Endometrial microvascular endothelial cells (primary cell): Measurements from ENCODE around the gene SGTA. TPM values are rescaled to one million over a fixed set of nuclear protein-coding genes. Genes with fewer than 3 reads are reported as not detected.
"Not testable (repeated sequence)": the region's sequence is repeated elsewhere in the genome, so short reads cannot be mapped to it uniquely, and the experiment has no call there.

Source experiments
- in situ Hi-C: cut with HindIII; loops from 2 replicates; pipeline ENCODE4 v1.10.0; 2017; ENCODE audit warnings: low sequenced_read_pairs, low pct_unique_long_range_greater_than_20kb; ENCODE audit errors: inconsistent ontology term
- total RNA-seq: library from RNA; depleted of rRNA; stranded (reverse); fragments of >200 nt; gene quantifications from one replicate; pipeline ENCODE4 v1.2.3, GENCODE V29; 2015; ENCODE audit errors: inconsistent ontology term

SGTA gene
- total RNA-seq, 1 donor from 2014 or later: 101 TPM

GRCh38 chr19:2719920-2720776, 62.9 kb downstream of the SGTA start:
- in situ Hi-C loops: no loop called here

- in situ Hi-C loops: no loop called here
Observed at GRCh38 chr19:2719232-2719735, 63.8 kb downstream of the SGTA start.

- in situ Hi-C loops: no loop called here
Observed at GRCh38 chr19:2717638-2718541, 65.2 kb downstream of the SGTA start.

DNA sequence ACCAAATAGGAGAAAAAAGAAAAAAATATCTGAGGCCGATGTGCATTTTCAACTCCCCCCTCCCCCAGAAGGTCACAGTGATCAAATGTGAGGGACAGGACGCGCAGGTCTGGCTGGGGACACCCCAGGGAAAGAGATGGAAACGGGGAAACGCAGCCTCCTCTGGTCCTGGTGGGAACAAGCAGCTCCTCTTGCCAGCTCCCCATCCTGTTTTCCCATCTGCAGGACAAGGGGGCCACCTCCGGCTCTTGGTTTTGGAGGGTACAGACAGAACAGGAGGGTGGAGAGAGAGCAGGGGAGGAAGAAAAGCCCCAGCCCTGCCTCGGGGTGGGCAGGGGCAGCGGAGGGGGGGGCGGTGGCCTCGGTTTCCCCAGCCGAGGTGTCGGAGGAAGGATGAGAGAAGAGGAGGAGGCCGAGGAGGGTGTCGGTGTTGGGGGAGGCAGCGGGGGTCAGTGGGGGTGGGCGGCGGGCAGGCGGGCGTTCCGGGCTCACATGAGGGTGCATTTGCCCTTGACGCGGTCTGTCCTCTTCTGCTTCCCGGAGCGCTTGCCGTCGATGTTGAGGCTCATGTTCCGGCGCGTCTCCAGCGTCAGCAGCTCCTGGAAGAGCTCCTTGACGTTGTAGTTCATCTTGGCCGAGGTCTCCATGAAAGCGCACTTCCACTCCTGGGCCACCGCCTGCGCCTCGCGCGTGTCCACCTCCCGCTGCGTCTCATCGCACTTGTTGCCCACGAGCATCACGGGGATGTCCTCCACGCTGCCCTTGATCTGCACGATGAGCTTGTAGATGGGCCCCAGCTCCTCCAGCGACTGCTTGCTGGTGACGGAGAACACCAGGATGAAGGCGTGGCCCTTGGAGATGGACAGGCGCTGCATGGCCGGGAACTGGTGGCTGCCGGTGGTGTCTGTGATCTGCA, 66.1 kb downstream of the SGTA start:
- in situ Hi-C loops: no loop called here

GRCh38 chr19:2716275-2716650, 66.8 kb downstream of the SGTA start:
- in situ Hi-C loops: no loop called here

DNA sequence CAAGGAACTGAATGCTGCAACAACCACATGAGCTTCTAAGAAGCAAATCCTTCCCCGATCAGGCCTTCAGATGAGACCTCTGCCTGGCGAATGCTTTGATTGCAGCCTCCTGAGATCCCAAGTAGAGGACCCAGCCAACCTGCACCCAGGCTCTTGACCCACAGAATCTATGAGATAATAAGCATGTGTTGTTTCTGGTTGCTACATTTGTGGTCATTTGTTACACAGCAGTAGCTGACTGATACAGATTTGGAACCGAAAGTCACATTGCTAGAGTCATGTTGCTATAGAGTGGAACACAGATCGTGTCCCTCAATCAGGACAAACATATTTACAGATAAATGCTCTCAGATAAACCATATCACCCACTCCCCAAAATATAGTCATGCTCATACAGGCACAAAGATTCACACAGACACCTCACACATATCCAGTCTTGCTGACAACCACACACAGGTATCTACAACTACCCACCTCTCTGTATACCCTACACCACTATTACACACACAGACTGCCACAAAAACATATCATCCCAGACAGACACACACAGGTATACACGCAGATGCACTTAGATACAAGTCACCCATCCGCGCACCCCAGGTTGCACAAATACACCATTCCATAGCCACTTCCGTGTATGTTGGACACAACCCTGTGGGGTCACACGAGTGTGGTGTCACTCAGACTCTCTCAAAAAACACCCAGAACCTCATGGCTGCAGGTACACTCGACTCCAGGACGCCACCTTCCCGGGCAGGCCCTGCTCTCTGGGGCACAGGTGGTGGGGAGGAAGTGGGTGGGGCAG, 67.4 kb downstream of the SGTA start:
- in situ Hi-C loops: no loop called here

GRCh38 chr19:2714531-2715269, 68.4 kb downstream of the SGTA start:
- in situ Hi-C loops: no loop called here

DNA sequence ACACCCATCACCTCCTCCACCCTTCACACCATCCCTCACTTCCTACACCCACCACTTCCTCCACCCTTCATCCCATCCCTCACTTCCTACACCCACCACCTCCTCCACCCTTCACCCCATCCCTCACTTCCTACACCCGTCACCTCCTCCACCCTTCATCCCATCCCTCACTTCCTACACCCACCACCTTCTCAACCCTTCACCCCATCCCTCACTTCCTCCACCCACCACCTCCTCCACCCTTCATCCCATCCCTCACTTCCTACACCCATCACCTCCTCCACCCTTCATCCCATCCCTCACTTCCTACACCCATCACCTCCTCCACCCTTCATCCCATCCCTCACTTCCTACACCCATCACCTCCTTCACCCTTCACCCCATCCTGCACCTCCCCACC, 69.0 kb downstream of the SGTA start:
- in situ Hi-C loops: not testable (repeated sequence)

DNA sequence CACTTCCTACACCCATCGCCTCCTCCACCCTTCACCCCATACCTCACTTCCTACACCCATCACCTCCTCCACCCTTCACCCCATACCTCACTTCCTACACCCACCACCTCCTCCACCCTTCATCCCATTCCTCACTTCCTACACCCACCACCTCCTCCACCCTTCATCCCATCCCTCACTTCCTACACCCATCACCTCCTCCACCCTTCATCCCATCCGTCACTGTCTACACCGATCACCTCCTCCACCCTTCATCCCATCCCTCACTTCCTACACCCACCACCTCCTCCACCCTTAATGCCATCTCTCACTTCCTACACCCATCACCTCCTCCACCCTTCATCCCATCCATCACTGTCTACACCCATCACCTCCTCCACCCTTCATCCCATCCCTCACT, 69.9 kb downstream of the SGTA start:
- in situ Hi-C loops: not testable (repeated sequence)

DNA sequence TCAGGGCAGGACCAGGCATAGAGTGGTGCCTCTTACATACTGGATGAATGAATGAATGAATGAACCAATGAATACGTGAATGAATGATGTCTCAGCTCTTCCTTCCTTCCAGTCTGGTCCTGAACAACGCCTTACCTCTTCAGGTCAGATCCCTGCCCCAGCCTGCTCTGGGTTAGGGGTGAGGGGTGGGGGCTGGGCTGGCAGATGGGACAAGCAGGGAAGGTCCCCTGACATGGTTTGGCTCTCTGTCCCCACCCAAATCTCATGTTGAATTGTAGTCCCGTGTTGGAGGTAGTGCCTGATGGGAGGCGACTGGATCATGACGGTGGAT, 71.2 kb downstream of the SGTA start:
- in situ Hi-C loops: no loop called here

- in situ Hi-C loops: no loop called here
Observed at GRCh38 chr19:2711172-2711874, 71.8 kb downstream of the SGTA start.

DNA sequence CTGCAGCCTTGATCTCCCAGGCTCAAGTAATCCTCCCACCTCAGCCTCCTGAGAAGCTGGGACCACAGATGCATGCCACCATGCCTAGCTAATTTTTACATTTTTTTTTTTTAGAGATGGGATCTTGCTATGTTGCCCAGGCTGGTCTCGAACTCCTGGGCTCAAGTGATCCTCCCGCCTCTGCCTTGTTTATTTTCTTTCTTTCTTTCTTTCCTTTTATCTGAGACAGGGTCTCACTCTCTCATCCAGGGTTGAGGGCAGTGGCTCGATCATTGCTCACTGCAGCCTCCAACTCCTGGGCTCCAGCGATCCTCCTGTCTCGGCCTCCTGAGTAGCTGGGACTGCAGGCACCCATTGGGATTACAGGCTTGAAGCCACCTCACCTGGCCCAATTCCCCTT, 76.8 kb downstream of the SGTA start:
- in situ Hi-C loops: no loop called here

Other genes starting within 250 kb of the SGTA start
- gene GNG7, start 80.6 kb downstream of the SGTA start, total RNA-seq: not detected
- gene DIRAS1, start 61.9 kb downstream of the SGTA start, total RNA-seq: not detected
- gene SLC39A3, start 43.3 kb downstream of the SGTA start, total RNA-seq: 41.0 TPM
- gene THOP1, start 2.2 kb upstream of the SGTA start, total RNA-seq: 140 TPM
- gene ZNF554, start 36.6 kb upstream of the SGTA start, total RNA-seq: 5.4 TPM
- 3.2 TPM for gene ZNF555, start 58.2 kb upstream of the SGTA start, total RNA-seq
- gene ZNF556, start 84.1 kb upstream of the SGTA start, total RNA-seq: not detected
- gene ZNF57, start 117.7 kb upstream of the SGTA start, total RNA-seq: 4.6 TPM
- 2.3 TPM for gene ZNF77, start 161.7 kb upstream of the SGTA start, total RNA-seq
- gene TLE6, start 194.3 kb upstream of the SGTA start, total RNA-seq: 0.09 TPM
- 11.3 TPM for gene TLE2, start 246.0 kb upstream of the SGTA start, total RNA-seq